Retinal pigment epithelial cell (primary cell): ENCODE measurements around the gene ADRB1.

Experiments
- DNase-seq: peaks from one replicate; pipeline ENCODE4 v3.0.0-alpha.2; 2010; ENCODE audit warnings: low read depth
- H3K4me3 ChIP-seq: 2 replicates; pipeline ENCODE4 v1.5.1; 2011; ENCODE audit warnings: mild to moderate bottlenecking, low read length, control low read depth, moderate library complexity
- CTCF ChIP-seq: conservative IDR thresholded peaks from 2 replicates; pipeline ENCODE4 v1.5.1; 2011; ENCODE audit warnings: low read depth, low read length, control low read depth, inconsistent platforms

ADRB1 gene

GRCh38 chr10:114009281-114009996 lies 34.2 kb upstream of the ADRB1 start:
- no peak for DNase-seq
- no peak overlapping the region for H3K4me3 ChIP-seq
- TF ChIP-seq CTCF = no peak

GRCh38 chr10:114010316-114010715 lies 33.4 kb upstream of the ADRB1 start:
- TF ChIP-seq CTCF = no peak
- DNase-seq = no peak
- no peak overlapping the region for H3K4me3 ChIP-seq

GRCh38 chr10:114012650-114013049 lies 31.0 kb upstream of the ADRB1 start:
- no peak overlapping the region for H3K4me3 ChIP-seq
- DNase-seq = no peak
- no peak for TF ChIP-seq CTCF

GRCh38 chr10:114015708-114016107 lies 28.0 kb upstream of the ADRB1 start:
- no peak for TF ChIP-seq CTCF
- DNase-seq = no peak
- no peak overlapping the region for H3K4me3 ChIP-seq

GRCh38 chr10:114017271-114017670 lies 26.4 kb upstream of the ADRB1 start:
- DNase-seq = no peak
- H3K4me3 ChIP-seq = no peak overlapping the region
- TF ChIP-seq CTCF = no peak

- no peak for DNase-seq
- TF ChIP-seq CTCF = no peak
- H3K4me3 ChIP-seq = no peak overlapping the region
These were observed 25.8 kb upstream of the ADRB1 start for GRCh38 chr10:114017873-114018272.

- DNase-seq = no peak
- H3K4me3 ChIP-seq = no peak overlapping the region
- no peak for TF ChIP-seq CTCF
These were observed 24.4 kb upstream of the ADRB1 start for GRCh38 chr10:114019226-114019625.
